Measurements from ENCODE around the gene PHF12. TPM values are rescaled to one million over a fixed set of nuclear protein-coding genes. Genes with fewer than 3 reads are reported as not detected.

PHF12 gene
- total RNA-seq, 4 donors from 2014 or later = 27.8 to 44.5 (median 36.7) TPM

GRCh38 chr17:28991779-28992178 is 40.5 kb upstream of the PHF12 start:
- 48% methylated on average over 5 of the region's 8 CpGs for WGBS

GRCh38 chr17:28989028-28989427 is 37.7 kb upstream of the PHF12 start:
- intact Hi-C loops (cut with DNase I) = no loop called here
- Histone ChIP-seq H3K27me3 (peaks cover 0 to 50% (median 0%) of the 10 kb centered on the region in 4 donors), H3K36me3 (no peaks in the 10 kb centered on the region), H3K4me3 (no peak overlapping the region), H3K9me3 (no peaks in the 10 kb centered on the region), H3K27ac (replicated peaks in 1 of 4) (no peak overlapping the region), H3K4me1 (peaks cover 0 to 8% (median 5%) of the 10 kb centered on the region in 4 donors)
- TF ChIP-seq EP300 (IDR thresholded peaks at IDR 0.05) (no peak), POLR2AphosphoS5 (IDR thresholded peaks at IDR 0.05) (no peak), CTCF (IDR thresholded peaks at IDR 0.05) (no peak), POLR2A (IDR thresholded peaks at IDR 0.05; ENCODE audit: low read depth) (no peak)
- no peak for DNase-seq (ENCODE audit: extremely low spot score)

More at GRCh38 chr17:28991779-28992178, 40.5 kb upstream of the PHF12 start:
- intact Hi-C loops (cut with DNase I) = no loop called here
- Histone ChIP-seq H3K36me3 (no peaks in the 10 kb centered on the region), H3K27me3 (peaks cover 0 to 40% (median 0%) of the 10 kb centered on the region in 4 donors), H3K27ac (replicated peaks in 1 of 4) (no peak overlapping the region), H3K4me3 (no peak overlapping the region), H3K4me1 (no peaks in the 10 kb centered on the region), H3K9me3 (no peaks in the 10 kb centered on the region)
- no peak for TF ChIP-seq POLR2A (IDR thresholded peaks at IDR 0.05; ENCODE audit: low read depth)
- no peak for TF ChIP-seq EP300 (IDR thresholded peaks at IDR 0.05)
- no peak for TF ChIP-seq POLR2AphosphoS5 (IDR thresholded peaks at IDR 0.05)
- no peak for TF ChIP-seq CTCF (IDR thresholded peaks at IDR 0.05)
- no peak for DNase-seq (ENCODE audit: extremely low spot score)

- Histone ChIP-seq H3K27me3 (peaks cover 0 to 49% (median 0%) of the 10 kb centered on the region in 4 donors), H3K4me3 (no peak overlapping the region), H3K4me1 (peaks cover 5 to 8% (median 5%) of the 10 kb centered on the region in 4 donors), H3K36me3 (no peaks in the 10 kb centered on the region), H3K9me3 (no peaks in the 10 kb centered on the region), H3K27ac (replicated peaks in 1 of 4) (no peak overlapping the region)
- 85% methylated on average over 1 of the region's 1 CpG for WGBS
- no peak for TF ChIP-seq CTCF (IDR thresholded peaks at IDR 0.05)
- no peak for TF ChIP-seq EP300 (IDR thresholded peaks at IDR 0.05)
- TF ChIP-seq POLR2AphosphoS5 (IDR thresholded peaks at IDR 0.05) = no peak
- TF ChIP-seq POLR2A (IDR thresholded peaks at IDR 0.05; ENCODE audit: low read depth) = no peak
- intact Hi-C loops (cut with DNase I) = no loop called here
- no peak for DNase-seq (ENCODE audit: extremely low spot score)
Measured at GRCh38 chr17:28988475-28988874, 37.2 kb upstream of the PHF12 start.

GRCh38 chr17:28986714-28987655 is 35.7 kb upstream of the PHF12 start:
- Histone ChIP-seq H3K36me3 (no peaks in the 10 kb centered on the region), H3K4me3 (no peak overlapping the region), H3K4me1 (peaks cover 8 to 13% (median 9%) of the 10 kb centered on the region in 4 donors), H3K27me3 (peaks cover 0 to 42% (median 0%) of the 10 kb centered on the region in 4 donors), H3K27ac (replicated peaks in 1 of 4) (no peak overlapping the region), H3K9me3 (no peaks in the 10 kb centered on the region)
- DNase-seq (ENCODE audit: extremely low spot score) = no peak
- intact Hi-C loops (cut with DNase I) = no loop called here
- WGBS = 93% methylated on average over 7 of the region's 15 CpGs
- TF ChIP-seq POLR2AphosphoS5 (IDR thresholded peaks at IDR 0.05) = no peak
- no peak for TF ChIP-seq CTCF (IDR thresholded peaks at IDR 0.05)
- no peak for TF ChIP-seq EP300 (IDR thresholded peaks at IDR 0.05)
- no peak for TF ChIP-seq POLR2A (IDR thresholded peaks at IDR 0.05; ENCODE audit: low read depth)
